ENCODE data around the gene SH2D2A.

SH2D2A gene

GRCh38 chr1:156807627-156808026 is 9.0 kb downstream of the SH2D2A start:
- Histone ChIP-seq H3K9me3 (ENCODE audit: severe bottlenecking) (no peaks in the 10 kb centered on the region), H3K36me3 (peaks cover 69% of the 10 kb centered on the region), H3K27ac (peak overlapping the region; percentile 66), H3K4me3 (ENCODE audit: low read depth, low read length) (no peak overlapping the region), H3K27me3 (ENCODE audit: insufficient read depth, low read depth, severe bottlenecking) (no peaks in the 10 kb centered on the region)
- no peak for DNase-seq
- TF ChIP-seq CTCF (IDR thresholded peaks at IDR 0.05; ENCODE audit: low read depth, low read length): no peak

GRCh38 chr1:156806512-156807440 is 9.9 kb downstream of the SH2D2A start:
- Histone ChIP-seq H3K27ac (peak overlapping the region; percentile 96), H3K27me3 (ENCODE audit: insufficient read depth, low read depth, severe bottlenecking) (no peaks in the 10 kb centered on the region), H3K9me3 (ENCODE audit: severe bottlenecking) (no peaks in the 10 kb centered on the region), H3K36me3 (peaks cover 69% of the 10 kb centered on the region), H3K4me3 (ENCODE audit: low read depth, low read length) (no peak overlapping the region)
- DNase-seq: no peak
- no peak for TF ChIP-seq CTCF (IDR thresholded peaks at IDR 0.05; ENCODE audit: low read depth, low read length)

GRCh38 chr1:156805766-156806511 is 10.7 kb downstream of the SH2D2A start:
- TF ChIP-seq CTCF (IDR thresholded peaks at IDR 0.05; ENCODE audit: low read depth, low read length): no peak
- no peak for DNase-seq
- H3K27ac ChIP-seq: peak overlapping the region; percentile 96

GRCh38 chr1:156804572-156805243 is 11.9 kb downstream of the SH2D2A start:
- H3K27ac ChIP-seq: peak overlapping the region; percentile 96
- TF ChIP-seq CTCF (IDR thresholded peaks at IDR 0.05; ENCODE audit: low read depth, low read length): no peak
- H3K4me3 ChIP-seq (ENCODE audit: low read depth, low read length): no peak overlapping the region
- no peaks in the 10 kb centered on the region for H3K9me3 ChIP-seq (ENCODE audit: severe bottlenecking)
- no peaks in the 10 kb centered on the region for H3K27me3 ChIP-seq (ENCODE audit: insufficient read depth, low read depth, severe bottlenecking)
- H3K36me3 ChIP-seq: peaks cover 74% of the 10 kb centered on the region
- DNase-seq: peak; percentile 99

More at GRCh38 chr1:156805766-156806511, 10.7 kb downstream of the SH2D2A start:
- Histone ChIP-seq H3K36me3 (peaks cover 74% of the 10 kb centered on the region), H3K9me3 (ENCODE audit: severe bottlenecking) (no peaks in the 10 kb centered on the region), H3K27me3 (ENCODE audit: insufficient read depth, low read depth, severe bottlenecking) (no peaks in the 10 kb centered on the region), H3K4me3 (ENCODE audit: low read depth, low read length) (no peak overlapping the region)

- Histone ChIP-seq H3K27ac (peak overlapping the region; percentile 96), H3K9me3 (ENCODE audit: severe bottlenecking) (no peaks in the 10 kb centered on the region), H3K36me3 (peaks cover 78% of the 10 kb centered on the region), H3K4me3 (ENCODE audit: low read depth, low read length) (no peak overlapping the region), H3K27me3 (ENCODE audit: insufficient read depth, low read depth, severe bottlenecking) (no peaks in the 10 kb centered on the region)
- no peak for DNase-seq
- TF ChIP-seq CTCF (IDR thresholded peaks at IDR 0.05; ENCODE audit: low read depth, low read length): no peak
Measured at GRCh38 chr1:156804026-156804425, 12.6 kb downstream of the SH2D2A start.

Measured in WERI-Rb-1 (cell line).